Choroid plexus epithelial cell (primary cell): ENCODE measurements around the gene FRMD6.

ENCODE experiments used
- DNase-seq: peaks from one replicate; pipeline ENCODE4 v3.0.0-alpha.2; 2010; ENCODE audit warnings: low read depth
- H3K4me3 ChIP-seq: 2 replicates; pipeline ENCODE4 v1.5.1; 2011; ENCODE audit warnings: low read depth, mild to moderate bottlenecking, control low read depth, low read length, moderate library complexity
- TF ChIP-seq, protein P1 (sequence below): conservative IDR thresholded peaks from 2 replicates; pipeline ENCODE4 v1.5.1; 2011; ENCODE audit warnings: low read depth, mild to moderate bottlenecking, control low read depth, inconsistent platforms, low read length, moderate library complexity

The FRMD6 gene

DNA sequence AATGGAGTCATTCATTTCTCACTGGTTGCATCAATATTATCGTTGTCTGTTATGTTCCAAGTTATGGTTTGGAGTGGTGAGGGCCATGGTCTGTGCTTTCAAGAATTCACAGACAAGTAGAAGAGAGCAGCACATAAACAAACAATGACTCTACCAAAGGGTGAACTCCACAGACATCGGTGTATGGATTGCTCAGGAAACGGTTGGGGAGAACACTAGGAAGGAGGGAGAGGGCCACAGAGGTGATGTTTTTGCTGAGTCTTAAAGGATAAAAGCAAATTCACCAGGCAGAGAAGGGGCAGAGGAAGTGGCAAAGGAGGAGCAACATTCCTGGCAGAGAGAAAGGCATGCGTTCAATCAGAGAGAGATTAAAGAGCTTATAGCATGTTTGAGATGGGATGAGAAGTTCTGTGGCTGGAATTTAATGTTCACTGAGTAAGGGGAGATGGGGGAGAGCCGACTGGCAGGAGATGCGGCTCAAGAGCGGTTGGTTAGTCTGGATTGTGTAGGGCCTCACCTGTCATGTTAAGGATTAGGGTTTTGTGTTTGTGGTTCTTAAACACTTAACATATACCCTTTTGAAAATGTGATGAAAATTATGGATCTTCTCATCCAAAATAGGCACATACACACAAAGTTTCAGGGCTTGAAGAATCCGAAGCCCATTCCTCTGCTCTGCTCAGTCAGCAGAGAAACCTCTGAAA, 42.3 kb upstream of the FRMD6 start:
- TF ChIP-seq, protein P1, sequence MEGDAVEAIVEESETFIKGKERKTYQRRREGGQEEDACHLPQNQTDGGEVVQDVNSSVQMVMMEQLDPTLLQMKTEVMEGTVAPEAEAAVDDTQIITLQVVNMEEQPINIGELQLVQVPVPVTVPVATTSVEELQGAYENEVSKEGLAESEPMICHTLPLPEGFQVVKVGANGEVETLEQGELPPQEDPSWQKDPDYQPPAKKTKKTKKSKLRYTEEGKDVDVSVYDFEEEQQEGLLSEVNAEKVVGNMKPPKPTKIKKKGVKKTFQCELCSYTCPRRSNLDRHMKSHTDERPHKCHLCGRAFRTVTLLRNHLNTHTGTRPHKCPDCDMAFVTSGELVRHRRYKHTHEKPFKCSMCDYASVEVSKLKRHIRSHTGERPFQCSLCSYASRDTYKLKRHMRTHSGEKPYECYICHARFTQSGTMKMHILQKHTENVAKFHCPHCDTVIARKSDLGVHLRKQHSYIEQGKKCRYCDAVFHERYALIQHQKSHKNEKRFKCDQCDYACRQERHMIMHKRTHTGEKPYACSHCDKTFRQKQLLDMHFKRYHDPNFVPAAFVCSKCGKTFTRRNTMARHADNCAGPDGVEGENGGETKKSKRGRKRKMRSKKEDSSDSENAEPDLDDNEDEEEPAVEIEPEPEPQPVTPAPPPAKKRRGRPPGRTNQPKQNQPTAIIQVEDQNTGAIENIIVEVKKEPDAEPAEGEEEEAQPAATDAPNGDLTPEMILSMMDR, result no peak
- H3K4me3 ChIP-seq, result no peak overlapping the region
- DNase-seq, result peak; percentile 50

DNA sequence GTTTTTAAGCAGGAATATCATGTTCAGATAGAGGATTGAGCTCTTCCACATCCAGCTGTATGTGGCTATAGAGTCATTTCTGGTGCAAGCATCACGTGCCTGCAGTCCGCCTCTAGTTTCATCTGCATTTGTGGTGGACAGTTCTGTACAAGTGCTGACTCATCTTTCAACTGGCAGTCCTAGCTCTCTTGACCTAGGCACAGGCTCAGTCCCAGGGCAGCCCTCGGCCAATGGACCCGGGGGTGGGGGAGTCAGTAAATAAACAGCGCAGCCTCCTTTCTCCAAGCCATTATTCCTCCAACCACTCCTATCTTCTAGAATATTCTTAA, 41.8 kb upstream of the FRMD6 start:
- TF ChIP-seq, protein P1, result no peak
- DNase-seq, result peak; percentile 86
- H3K4me3 ChIP-seq, result no peak overlapping the region

DNA sequence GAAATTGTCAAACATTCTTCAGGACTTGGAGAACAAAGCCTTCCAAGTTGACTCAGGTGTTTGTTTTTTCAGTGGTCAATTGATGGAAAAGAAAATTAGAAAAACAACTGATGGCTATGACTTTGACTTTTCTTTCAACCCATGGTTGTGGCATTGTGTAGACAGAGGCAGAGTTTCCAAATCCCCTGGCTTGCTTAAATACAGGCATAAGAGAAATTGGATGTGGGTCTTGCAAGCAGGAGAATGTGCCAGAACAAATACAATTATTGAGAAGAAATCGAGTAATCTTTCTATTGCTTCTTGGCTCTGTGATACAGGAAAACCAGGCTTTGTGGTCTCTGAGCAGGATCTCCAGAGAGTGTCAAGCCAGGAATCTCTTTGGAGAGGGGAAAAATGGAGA, 40.9 kb upstream of the FRMD6 start:
- no peak overlapping the region for H3K4me3 ChIP-seq
- TF ChIP-seq, protein P1, result no peak
- no peak for DNase-seq

DNA sequence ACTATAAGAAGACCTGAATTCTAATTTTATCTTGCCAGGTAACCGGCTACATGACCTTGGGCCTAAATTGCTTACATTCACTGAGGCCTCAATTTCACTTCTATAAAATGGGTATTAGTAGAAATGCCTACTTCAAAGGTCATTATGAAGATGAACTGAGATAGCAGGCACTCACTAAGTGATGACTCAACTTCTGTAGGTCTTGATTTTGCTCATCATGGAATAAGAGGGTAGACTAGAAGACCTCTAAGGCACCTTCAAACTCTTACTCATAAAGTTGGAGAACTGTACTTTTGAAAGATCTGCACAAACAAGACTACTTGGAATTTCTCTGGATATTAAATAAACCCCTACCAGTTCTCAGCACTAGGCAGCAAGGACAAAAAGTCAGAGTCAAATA, 39.3 kb upstream of the FRMD6 start:
- TF ChIP-seq, protein P1, result no peak
- no peak for DNase-seq
- H3K4me3 ChIP-seq, result no peak overlapping the region

DNA sequence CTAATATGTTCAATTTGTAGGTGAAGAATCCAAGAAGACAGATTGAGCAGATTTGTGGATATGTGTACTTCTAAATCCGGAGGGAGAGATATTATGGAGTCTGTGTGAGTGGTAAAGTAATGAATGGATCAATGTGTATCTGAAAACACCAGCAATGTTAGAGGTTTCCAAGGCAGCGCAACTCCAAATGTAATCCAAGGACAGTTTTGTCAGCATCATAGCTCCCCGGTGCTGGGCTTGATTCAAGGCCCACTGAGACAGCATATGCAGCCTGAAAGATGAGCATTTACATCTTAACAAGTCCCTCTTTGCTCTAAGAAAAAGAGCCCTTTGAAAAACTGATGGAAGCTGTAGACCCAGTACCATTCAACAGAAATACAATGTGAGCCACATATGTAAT, 38.3 kb upstream of the FRMD6 start:
- no peak overlapping the region for H3K4me3 ChIP-seq
- DNase-seq, result no peak
- TF ChIP-seq, protein P1, result no peak

DNA sequence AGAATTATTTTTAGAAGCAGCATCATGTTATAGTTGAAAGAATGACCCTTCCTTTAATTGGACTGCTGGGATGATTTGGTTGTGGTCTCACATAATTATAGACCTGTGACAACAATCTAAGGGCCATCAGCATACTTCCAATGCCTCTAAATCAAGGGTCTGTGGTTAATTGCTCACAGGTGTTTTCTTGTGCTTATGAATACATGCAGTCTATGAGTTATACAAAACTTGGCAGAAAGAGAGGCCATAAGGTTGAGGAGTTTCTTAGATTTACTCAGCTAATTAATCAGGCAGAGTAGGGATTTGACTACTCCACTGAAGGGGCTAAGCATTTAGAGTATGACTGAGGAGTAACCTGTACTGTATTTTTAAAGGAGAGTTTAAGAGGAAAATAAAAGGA, 37.0 kb upstream of the FRMD6 start:
- TF ChIP-seq, protein P1, result no peak
- H3K4me3 ChIP-seq, result no peak overlapping the region
- DNase-seq, result no peak

DNA sequence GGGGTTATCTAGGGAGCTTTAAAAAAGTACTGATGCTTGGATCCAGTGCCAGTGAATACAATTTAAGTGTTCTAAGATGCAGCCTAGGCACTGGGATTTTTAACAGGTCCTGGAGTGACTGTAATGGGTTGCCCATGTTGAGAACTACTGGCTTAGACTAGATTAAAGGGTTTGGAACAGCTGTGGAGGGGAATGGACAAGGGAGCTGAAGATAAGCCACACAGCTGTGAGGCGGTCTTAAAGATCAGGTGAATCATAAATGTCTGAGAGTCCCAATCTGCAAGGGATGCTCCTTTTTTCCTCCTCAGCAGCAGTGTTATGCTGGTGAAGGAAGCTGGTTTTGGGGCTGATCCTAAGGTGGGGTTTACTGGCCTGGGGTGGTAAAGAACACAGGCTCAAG, 35.5 kb upstream of the FRMD6 start:
- no peak for DNase-seq
- H3K4me3 ChIP-seq, result no peak overlapping the region
- TF ChIP-seq, protein P1, result no peak
